ENCODE measurements around the gene PRH1.

Gene PRH1

DNA sequence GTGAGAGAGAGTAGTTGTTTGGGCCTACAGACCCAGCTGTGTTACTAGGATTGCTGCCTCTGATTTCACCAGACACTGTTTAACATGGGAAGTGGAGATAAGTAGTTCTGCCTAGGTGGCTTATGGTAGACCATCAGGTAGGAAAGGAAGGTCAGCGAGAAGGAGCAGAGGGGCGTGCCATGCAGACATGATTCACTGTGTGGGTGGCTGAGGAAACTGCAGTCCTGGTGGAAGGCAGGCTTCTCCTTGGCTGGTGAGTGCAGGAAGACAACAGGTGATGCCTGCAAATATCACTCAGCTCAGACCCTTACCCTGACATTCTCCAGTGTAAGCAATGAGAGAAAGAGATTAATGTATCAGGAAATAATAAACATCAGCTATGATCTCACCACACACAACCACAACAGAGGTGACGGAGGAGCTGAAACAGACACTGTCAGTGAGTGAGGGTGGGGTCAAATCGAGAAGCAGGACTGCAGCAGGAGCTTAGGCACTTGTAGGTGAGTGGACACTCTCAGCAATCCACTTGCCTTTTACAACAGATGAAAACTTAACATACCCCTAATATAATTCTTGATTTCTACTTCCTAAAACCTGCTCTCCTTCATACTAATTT is 32.7 kb downstream of the PRH1 start:
- H3K4me3 ChIP-seq (ENCODE audit: low read length): no peak overlapping the region
- TF ChIP-seq, protein P1, sequence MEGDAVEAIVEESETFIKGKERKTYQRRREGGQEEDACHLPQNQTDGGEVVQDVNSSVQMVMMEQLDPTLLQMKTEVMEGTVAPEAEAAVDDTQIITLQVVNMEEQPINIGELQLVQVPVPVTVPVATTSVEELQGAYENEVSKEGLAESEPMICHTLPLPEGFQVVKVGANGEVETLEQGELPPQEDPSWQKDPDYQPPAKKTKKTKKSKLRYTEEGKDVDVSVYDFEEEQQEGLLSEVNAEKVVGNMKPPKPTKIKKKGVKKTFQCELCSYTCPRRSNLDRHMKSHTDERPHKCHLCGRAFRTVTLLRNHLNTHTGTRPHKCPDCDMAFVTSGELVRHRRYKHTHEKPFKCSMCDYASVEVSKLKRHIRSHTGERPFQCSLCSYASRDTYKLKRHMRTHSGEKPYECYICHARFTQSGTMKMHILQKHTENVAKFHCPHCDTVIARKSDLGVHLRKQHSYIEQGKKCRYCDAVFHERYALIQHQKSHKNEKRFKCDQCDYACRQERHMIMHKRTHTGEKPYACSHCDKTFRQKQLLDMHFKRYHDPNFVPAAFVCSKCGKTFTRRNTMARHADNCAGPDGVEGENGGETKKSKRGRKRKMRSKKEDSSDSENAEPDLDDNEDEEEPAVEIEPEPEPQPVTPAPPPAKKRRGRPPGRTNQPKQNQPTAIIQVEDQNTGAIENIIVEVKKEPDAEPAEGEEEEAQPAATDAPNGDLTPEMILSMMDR (IDR thresholded peaks at IDR 0.05; ENCODE audit: insufficient read depth, low read depth, low read length, missing control alignments): no peak
- peak; percentile 33 for DNase-seq (ENCODE audit: low read depth)

DNA sequence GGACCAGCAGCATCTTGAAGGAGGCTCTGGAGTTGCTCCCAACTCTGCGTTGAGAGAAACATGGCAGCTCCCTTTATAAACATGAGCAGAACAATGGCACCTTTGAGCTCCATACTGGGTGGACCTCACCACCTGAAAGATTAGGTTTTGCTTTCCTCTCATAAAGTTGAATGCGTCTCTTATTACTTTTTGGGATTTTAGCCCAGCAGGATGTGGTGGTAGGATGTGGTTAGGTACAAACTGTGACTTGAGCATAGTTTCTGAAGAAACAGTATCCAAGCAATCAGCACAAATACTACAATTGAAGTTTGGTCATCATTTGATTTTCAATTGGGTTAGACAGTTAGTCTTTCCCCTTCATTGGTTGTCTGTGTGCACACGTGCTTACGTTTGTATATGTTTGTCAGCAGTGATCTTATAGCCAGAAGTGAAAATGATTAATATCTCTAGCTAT is 34.6 kb downstream of the PRH1 start, which contains the start of gene PRR4:
Gene PRR4 (minus strand): TSS at position 51 of the 454 bp plus-strand sequence. CDS start 38 bp downstream, at position 13.
- no peak within 1 kb of the TSS for H3K4me3 ChIP-seq (ENCODE audit: low read length)
- no peak for DNase-seq (ENCODE audit: low read depth)
- TF ChIP-seq, protein P1 (IDR thresholded peaks at IDR 0.05; ENCODE audit: insufficient read depth, low read depth, low read length, missing control alignments): no peak

DNA sequence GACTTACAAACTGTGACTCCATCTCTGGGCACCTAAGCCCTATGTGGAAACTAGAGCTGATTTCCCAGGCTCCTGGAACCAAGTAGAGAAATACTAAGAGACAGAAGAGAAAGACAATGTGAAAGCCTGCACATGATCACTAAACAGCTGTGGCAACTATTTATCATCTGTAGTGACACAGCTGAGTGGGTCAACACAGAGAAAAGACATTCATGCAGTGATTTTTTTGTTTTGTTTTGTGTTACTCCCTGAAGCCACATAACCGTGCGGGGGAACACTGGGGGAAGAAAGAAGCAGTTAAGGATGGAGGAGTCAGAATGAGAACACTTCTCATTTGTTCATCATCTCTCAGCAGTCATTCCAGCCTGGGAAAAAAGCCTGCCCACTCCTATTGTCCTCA is 36.3 kb downstream of the PRH1 start:
- TF ChIP-seq, protein P1 (IDR thresholded peaks at IDR 0.05; ENCODE audit: insufficient read depth, low read depth, low read length, missing control alignments): no peak
- no peak overlapping the region for H3K4me3 ChIP-seq (ENCODE audit: low read length)
- DNase-seq (ENCODE audit: low read depth): no peak

GRCh38 chr12:10842862-10843261 is 41.2 kb downstream of the PRH1 start:
- TF ChIP-seq, protein P1 (IDR thresholded peaks at IDR 0.05; ENCODE audit: insufficient read depth, low read depth, low read length, missing control alignments): no peak
- no peak overlapping the region for H3K4me3 ChIP-seq (ENCODE audit: low read length)
- DNase-seq (ENCODE audit: low read depth): no peak

- no peak overlapping the region for H3K4me3 ChIP-seq (ENCODE audit: low read length)
- TF ChIP-seq, protein P1 (IDR thresholded peaks at IDR 0.05; ENCODE audit: insufficient read depth, low read depth, low read length, missing control alignments): no peak
- no peak for DNase-seq (ENCODE audit: low read depth)
Observed at GRCh38 chr12:10838461-10838860, 45.6 kb downstream of the PRH1 start.

Measured in epithelial cell of esophagus (primary cell).